HepG2 (cell line): Measurements from ENCODE around the gene DPH1. TPM values are rescaled to one million over a fixed set of nuclear protein-coding genes. Genes with fewer than 3 reads are reported as not detected.

Experiments
- DNMT1 ChIP-seq: sonication (generic); formaldehyde crosslinking; IDR thresholded peaks from 2 replicates; pipeline ENCODE4 v1.5.1; 2020; ENCODE audit warnings: mild to moderate bottlenecking, missing genetic modification reagents
- KMT2A ChIP-seq: sonication (generic); formaldehyde crosslinking; IDR thresholded peaks from 2 replicates; pipeline ENCODE4 v1.4.0; 2020; ENCODE audit warnings: missing genetic modification reagents
- PHF8 ChIP-seq: sonication (generic); formaldehyde crosslinking; IDR thresholded peaks from 2 replicates; pipeline ENCODE4 v1.5.0; 2020; ENCODE audit warnings: missing genetic modification reagents
- RBAK ChIP-seq: sonication (generic); formaldehyde crosslinking; IDR thresholded peaks from 2 replicates; pipeline ENCODE4 v1.5.1; 2020; ENCODE audit warnings: mild to moderate bottlenecking, missing genetic modification reagents
- RFXAP ChIP-seq: sonication (generic); formaldehyde crosslinking; IDR thresholded peaks from 2 replicates; pipeline ENCODE4 v1.4.0; 2020; ENCODE audit warnings: missing genetic modification reagents, borderline replicate concordance
- SMAD1 ChIP-seq: sonication (generic); formaldehyde crosslinking; IDR thresholded peaks from 2 replicates; pipeline ENCODE4 v1.4.0; 2020; ENCODE audit warnings: missing genetic modification reagents, low read depth, mild to moderate bottlenecking, borderline replicate concordance
- TBX2 ChIP-seq: sonication (generic); formaldehyde crosslinking; IDR thresholded peaks from 2 replicates; pipeline ENCODE4 v1.5.0; 2020; ENCODE audit warnings: missing genetic modification reagents, mild to moderate bottlenecking, borderline replicate concordance
- TCF7 ChIP-seq: sonication (generic); IDR thresholded peaks from 2 replicates; pipeline ENCODE4 v1.6.1; 2016; ENCODE audit warnings: antibody characterized with exemption, low read depth
- ZNF225 ChIP-seq: sonication (generic); formaldehyde crosslinking; IDR thresholded peaks from 2 replicates; pipeline ENCODE4 v1.4.0; 2020; ENCODE audit warnings: mild to moderate bottlenecking, missing genetic modification reagents
- polyA plus RNA-seq, 8 experiments: library from polyadenylated mRNA; depleted of rRNA in 3 of 8; stranded (reverse) in 7 of 8; unstranded in 1 of 8; fragments of >200 nt; fragmentation: Illumina TruSeq in 4 of 8; extraction: Trizol in 4 of 8; gene quantifications; 2 replicates each; pipeline versions ENCODE4 v1.2.1 to v1.2.3, GENCODE V29; 2011 to 2016; ENCODE audit warnings: low read depth in 4 of 8, missing spikeins in 1 of 8, mixed read lengths in 1 of 8; ENCODE audit not compliant: insufficient read depth in 1 of 8
- total RNA-seq, 5 experiments: library from RNA; depleted of rRNA; stranded (reverse); fragments of >200 nt; fragmentation: Illumina TruSeq; extraction: Trizol; gene quantifications; 2 replicates each; pipeline ENCODE4 v1.2.3, GENCODE V29; 2016; ENCODE audit warnings: low read depth in 1 of 5
- TF ChIP-seq, protein P1 (sequence below): sonication (generic); formaldehyde crosslinking; IDR thresholded peaks from 2 replicates; pipeline ENCODE4 v1.4.0; 2020; ENCODE audit warnings: missing genetic modification reagents, mild to moderate bottlenecking, borderline replicate concordance
- TF ChIP-seq, protein P2 (sequence below): sonication (generic); formaldehyde crosslinking; IDR thresholded peaks from 2 replicates; pipeline ENCODE4 v1.5.0; 2020; ENCODE audit warnings: mild to moderate bottlenecking, missing genetic modification reagents, borderline replicate concordance

Gene DPH1
- total and polyA plus RNA-seq, 2 of the 13 experiments (the other 11 are each of a cell fraction or from before 2014, with no cell fraction given): 25.3 to 42.8 TPM

DNA sequence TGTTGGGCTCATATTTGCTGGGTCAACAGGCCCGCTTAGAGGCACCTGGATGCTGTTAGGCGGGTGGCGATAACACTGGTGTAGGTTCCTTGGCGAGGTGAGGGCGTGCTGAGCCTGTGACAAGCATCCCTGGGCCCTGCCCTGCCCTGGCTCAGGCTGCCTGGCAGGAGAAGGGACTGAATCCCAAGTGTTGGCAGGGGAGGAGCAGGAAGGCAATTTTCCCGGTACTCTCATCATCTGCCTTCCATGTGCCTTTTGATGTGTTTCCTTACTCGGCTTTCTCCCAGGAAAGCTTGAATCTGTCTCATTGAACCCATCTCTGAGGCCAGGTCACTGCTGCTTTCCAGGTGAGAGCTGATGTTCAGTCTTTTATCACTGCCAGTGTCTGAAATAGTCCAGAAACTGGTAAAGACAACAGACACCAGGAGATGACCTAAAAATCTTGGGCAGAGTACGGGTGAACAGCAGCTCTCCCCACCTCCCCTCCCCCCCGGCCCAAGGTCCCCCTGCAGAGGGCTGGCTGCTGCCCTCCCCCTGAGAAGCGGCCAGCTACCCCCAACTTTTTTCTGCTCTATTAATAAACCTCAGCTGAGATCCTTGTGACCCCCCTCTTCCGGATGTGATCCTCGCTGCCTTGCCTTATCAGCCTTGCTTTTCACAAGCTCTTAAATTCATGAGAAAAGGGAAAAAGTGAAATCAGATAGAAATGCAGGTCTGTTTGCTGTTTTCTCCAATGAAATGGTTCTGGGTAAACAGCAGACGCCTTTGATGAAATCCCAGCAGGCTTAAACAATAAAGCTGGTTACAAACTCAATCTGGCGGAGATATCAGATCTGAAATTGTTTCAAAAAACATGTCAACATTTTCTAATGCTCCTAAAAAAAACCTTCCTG lies 33.8 kb upstream of the DPH1 start (continued):
- TF ChIP-seq, protein P1, sequence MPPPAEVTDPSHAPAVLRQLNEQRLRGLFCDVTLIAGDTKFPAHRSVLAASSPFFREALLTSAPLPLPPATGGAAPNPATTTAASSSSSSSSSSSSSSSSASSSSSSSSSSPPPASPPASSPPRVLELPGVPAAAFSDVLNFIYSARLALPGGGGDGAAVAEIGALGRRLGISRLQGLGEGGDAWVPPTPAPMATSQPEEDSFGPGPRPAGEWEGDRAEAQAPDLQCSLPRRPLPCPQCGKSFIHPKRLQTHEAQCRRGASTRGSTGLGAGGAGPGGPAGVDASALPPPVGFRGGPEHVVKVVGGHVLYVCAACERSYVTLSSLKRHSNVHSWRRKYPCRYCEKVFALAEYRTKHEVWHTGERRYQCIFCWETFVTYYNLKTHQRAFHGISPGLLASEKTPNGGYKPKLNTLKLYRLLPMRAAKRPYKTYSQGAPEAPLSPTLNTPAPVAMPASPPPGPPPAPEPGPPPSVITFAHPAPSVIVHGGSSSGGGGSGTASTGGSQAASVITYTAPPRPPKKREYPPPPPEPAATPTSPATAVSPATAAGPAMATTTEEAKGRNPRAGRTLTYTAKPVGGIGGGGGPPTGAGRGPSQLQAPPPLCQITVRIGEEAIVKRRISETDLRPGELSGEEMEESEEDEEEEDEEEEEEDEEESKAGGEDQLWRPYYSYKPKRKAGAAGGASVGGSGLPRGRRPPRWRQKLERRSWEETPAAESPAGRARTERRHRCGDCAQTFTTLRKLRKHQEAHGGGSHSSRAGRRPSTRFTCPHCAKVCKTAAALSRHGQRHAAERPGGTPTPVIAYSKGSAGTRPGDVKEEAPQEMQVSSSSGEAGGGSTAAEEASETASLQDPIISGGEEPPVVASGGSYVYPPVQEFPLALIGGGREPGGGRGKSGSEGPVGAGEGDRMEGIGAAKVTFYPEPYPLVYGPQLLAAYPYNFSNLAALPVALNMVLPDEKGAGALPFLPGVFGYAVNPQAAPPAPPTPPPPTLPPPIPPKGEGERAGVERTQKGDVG (CRISPR knock-in tag): 0 out of 2 replicates have a peak, but pooled peaks have one; percentile 11
- 0 out of 2 replicates have a peak, but pooled peaks have one; percentile 4 for TF ChIP-seq TBX2 (CRISPR knock-in tag)
- TF ChIP-seq SMAD1: 0 out of 2 replicates have a peak, but pooled peaks have one; percentile 51
- TF ChIP-seq, protein P2, sequence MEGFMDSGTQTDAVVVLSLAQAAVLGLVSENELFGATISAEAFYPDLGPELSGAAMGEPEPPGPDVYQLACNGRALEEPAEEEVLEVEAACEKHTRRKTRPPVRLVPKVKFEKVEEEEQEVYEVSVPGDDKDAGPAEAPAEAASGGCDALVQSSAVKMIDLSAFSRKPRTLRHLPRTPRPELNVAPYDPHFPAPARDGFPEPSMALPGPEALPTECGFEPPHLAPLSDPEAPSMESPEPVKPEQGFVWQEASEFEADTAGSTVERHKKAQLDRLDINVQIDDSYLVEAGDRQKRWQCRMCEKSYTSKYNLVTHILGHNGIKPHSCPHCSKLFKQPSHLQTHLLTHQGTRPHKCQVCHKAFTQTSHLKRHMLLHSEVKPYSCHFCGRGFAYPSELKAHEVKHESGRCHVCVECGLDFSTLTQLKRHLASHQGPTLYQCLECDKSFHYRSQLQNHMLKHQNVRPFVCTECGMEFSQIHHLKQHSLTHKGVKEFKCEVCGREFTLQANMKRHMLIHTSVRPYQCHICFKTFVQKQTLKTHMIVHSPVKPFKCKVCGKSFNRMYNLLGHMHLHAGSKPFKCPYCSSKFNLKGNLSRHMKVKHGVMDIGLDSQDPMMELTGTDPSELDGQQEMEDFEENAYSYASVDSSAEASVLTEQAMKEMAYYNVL (CRISPR knock-in tag): 0 out of 2 replicates have a peak, but pooled peaks have one; percentile 35
- 0 out of 2 replicates have a peak, but pooled peaks have one; percentile 8 for TF ChIP-seq KMT2A (CRISPR knock-in tag)
- TF ChIP-seq PHF8 (CRISPR knock-in tag): peak; percentile 13; the same call in 1 of the 2 replicates
- peak; percentile 10; the same call in 1 of the 2 replicates for TF ChIP-seq TCF7
- TF ChIP-seq RFXAP: no peak
- peak; percentile 88 for TF ChIP-seq RBAK (CRISPR knock-in tag)
- TF ChIP-seq ZNF225 (CRISPR knock-in tag): peak; percentile 53; the same call in 1 of the 2 replicates
- TF ChIP-seq DNMT1 (CRISPR knock-in tag): 0 out of 2 replicates have a peak, but pooled peaks have one; percentile 60
